Spleen (tissue), 11 donors: ENCODE measurements around the gene SURF1. TPM values are rescaled to one million over a fixed set of nuclear protein-coding genes. Genes with fewer than 3 reads are reported as not detected.

Experiments
- DNase-seq: peaks from one replicate; pipeline ENCODE4 v3.0.0-alpha.2; 2020
- H3K27ac ChIP-seq, 8 donors: fragments of 200-600 bp; sonication (generic) in 7 of 8; 1 replicate in 4 of 8; 2 replicates in 4 of 8; pipeline versions ENCODE4 v1.5.0 to v1.8.0; 2016 to 2021; ENCODE audit warnings: inconsistent platforms in 4 of 8, mild to moderate bottlenecking in 4 of 8, moderate library complexity in 1 of 8
- H3K27me3 ChIP-seq, 7 donors: fragments of 200-600 bp; sonication (generic) in 6 of 7; replicated peaks in 1 of 7; 1 replicate in 4 of 7; 2 replicates in 3 of 7; pipeline versions ENCODE4 v1.5.0 to v1.8.0; 2016 to 2021; ENCODE audit warnings: inconsistent platforms in 3 of 7, mild to moderate bottlenecking in 1 of 7
- H3K36me3 ChIP-seq, 6 donors: fragments of 200-600 bp; sonication (generic) in 5 of 6; 1 replicate in 4 of 6; 2 replicates in 2 of 6; pipeline versions ENCODE4 v1.5.0 to v1.8.0; 2016 to 2021; ENCODE audit warnings: inconsistent platforms in 2 of 6
- H3K4me1 ChIP-seq, 6 donors: fragments of 200-600 bp; sonication (generic) in 5 of 6; 1 replicate in 3 of 6; 2 replicates in 3 of 6; pipeline versions ENCODE4 v1.5.0 to v1.8.0; 2016 to 2021; ENCODE audit warnings: inconsistent platforms in 3 of 6
- H3K4me3 ChIP-seq, 8 donors: fragments of 200-600 bp; sonication (generic) in 7 of 8; 1 replicate in 4 of 8; 2 replicates in 4 of 8; pipeline versions ENCODE4 v1.5.0 to v1.8.0; 2016 to 2021; ENCODE audit warnings: inconsistent platforms in 4 of 8, mild to moderate bottlenecking in 4 of 8, moderate library complexity in 2 of 8
- H3K9me3 ChIP-seq, 8 donors: fragments of 200-600 bp; sonication (generic) in 7 of 8; 1 replicate in 4 of 8; 2 replicates in 4 of 8; pipeline versions ENCODE4 v1.5.0 to v1.8.0; 2016 to 2021; ENCODE audit warnings: inconsistent platforms in 4 of 8
- CTCF ChIP-seq, 11 experiments: fragments of 200-600 bp in 7 of 11; fragments of 450-650 bp in 4 of 11; sonication (generic) in 4 of 11; IDR thresholded peaks in 8 of 11; conservative IDR thresholded peaks in 3 of 11; 1 replicate in 7 of 11; 2 replicates in 4 of 11; pipeline versions ENCODE4 v1.4.0 to v1.8.0; 2016 to 2021; ENCODE audit warnings: antibody characterized with exemption in 11 of 11, inconsistent platforms in 4 of 11, mild to moderate bottlenecking in 1 of 11
- POLR2A ChIP-seq, 3 donors: fragments of 450-650 bp; IDR thresholded peaks; one replicate each; pipeline ENCODE4 v1.5.1; 2017; ENCODE audit warnings: antibody characterized with exemption in 3 of 3, mild to moderate bottlenecking in 1 of 3
- POLR2AphosphoS5 ChIP-seq, 3 donors: sonication (generic); formaldehyde crosslinking; IDR thresholded peaks; one replicate each; pipeline ENCODE4 v1.5.1; 2017; ENCODE audit warnings: antibody characterized with exemption in 3 of 3
- WGBS, 5 donors: extraction: QIAGEN DNeasy Blood & Tissue Kit in 3 of 5; methylation state at CpG; one replicate each; pipeline versions ENCODE4 v1.1.5 to v1.1.7; 2013 to 2018; 5-methylcytosine and 5-hydroxymethylcytosine counted together
- intact Hi-C: fragments of 100-400 bp; cut with DNase I; formaldehyde crosslinking; loops from one replicate; pipeline ENCODE4 v1.15.0; 2023; ENCODE audit warnings: low total_unique reads
- polyA plus RNA-seq, 3 donors: library from polyadenylated mRNA; stranded (reverse); fragments of 200-250 nt; gene quantifications; one replicate each; pipeline ENCODE4 v1.2.1, GENCODE V29; 2013
- small RNA-seq, 4 donors: library from RNA; depleted of rRNA; stranded (forward); fragments of <200 nt; gene quantifications; one replicate each; pipeline ENCODE3, GENCODE V24; 2016
- total RNA-seq, 7 donors: library from RNA; depleted of rRNA in 3 of 7; stranded (reverse); fragments of >200 nt in 3 of 7; fragmentation: NEBNext Ultra II Directional in 4 of 7; extraction: Animal tissue kit (Norgen Biotek cat#: 25700) in 4 of 7; gene quantifications; one replicate each; pipeline versions ENCODE4 v1.1.0 to v1.2.1, GENCODE V29; 2016 to 2021
- donor health status: healthy with polysubstance abuse.
- donor health status: DM: no; HTN: no; CAD: no; lungs with moderate emphysema.
- donor health status: DM: no; HTN: no; CAD: no.
- donor health status: Bipolar disorder and iron deficiency.
- donor health status: healthy.
- donor health status: DM: no; HTN: no; CAD: no.
- donor health status: DM: yes; HTN: yes; CAD: no.

Gene SURF1
- total and polyA plus RNA-seq, 10 donors = 31.4 to 75.6 (median 36.2) TPM

- intact Hi-C loops = no loop called here
- WGBS, 5 donors = 67 to 85% (median 83%) methylated on average over 5 to 13 of the region's 13 CpGs
- Histone ChIP-seq H3K4me1 (no peaks in the 10 kb centered on the region), H3K4me3 (no peak overlapping the region), H3K9me3 (no peaks in the 10 kb centered on the region), H3K27ac (no peak overlapping the region), H3K36me3 (no peaks in the 10 kb centered on the region), H3K27me3 (peaks cover 0 to 35% (median 0%) of the 10 kb centered on the region in 7 donors)
- DNase-seq = no peak
- TF ChIP-seq POLR2A (IDR thresholded peaks at IDR 0.05) = no peak
- TF ChIP-seq POLR2AphosphoS5 (IDR thresholded peaks at IDR 0.05) = no peak
- TF ChIP-seq CTCF (IDR thresholded peaks at IDR 0.05 in 8 of 11, conservative IDR thresholded peaks at IDR 0.05 in 3 of 11) = no peak
These were observed 52.2 kb downstream of the SURF1 start for GRCh38 chr9:133304158-133304470.

DNA sequence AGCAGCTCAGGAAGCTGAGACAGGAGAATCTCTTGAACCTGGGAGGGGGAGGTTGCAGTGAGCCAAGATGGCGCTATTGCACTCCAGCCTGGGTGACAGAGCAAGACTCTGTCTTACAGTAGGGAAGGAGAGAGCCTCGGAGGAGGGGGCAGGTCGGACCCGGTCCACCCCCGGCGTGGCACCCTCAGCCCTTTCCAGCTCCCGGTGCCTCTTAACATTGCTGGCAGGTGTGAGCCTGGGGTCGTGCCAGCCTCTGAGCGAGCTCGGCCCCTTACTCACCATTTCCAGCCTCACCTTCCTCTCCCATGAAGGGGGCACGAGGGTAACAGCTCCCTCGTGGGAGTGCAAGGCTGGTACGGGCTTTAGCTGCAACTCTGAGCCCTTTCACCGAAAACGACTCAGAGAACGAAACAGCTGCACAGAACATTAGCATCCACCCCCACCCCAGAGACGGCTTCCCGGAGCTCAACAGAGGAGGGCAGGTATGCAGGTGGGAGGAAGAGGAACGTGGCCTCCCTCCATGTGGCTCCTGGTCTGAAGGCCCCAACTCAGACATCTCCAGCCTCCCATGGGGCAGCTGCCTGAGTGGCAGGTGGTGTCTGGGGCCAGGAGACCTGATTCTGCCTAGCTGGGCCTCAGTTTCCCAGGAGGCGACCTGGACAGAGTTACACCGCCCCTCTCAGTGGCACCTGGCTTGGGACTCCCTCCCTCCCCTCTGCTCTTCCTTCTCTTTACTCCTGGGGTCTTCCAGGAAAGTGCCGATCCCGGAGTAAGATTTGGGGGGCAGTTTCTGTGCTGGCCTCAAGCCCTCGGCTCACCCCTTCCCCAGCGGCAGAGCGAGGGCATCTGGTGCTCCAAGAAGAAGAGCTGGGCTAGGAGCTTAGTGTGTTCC, 52.8 kb downstream of the SURF1 start:
- TF ChIP-seq POLR2AphosphoS5 (IDR thresholded peaks at IDR 0.05) (no peak), CTCF (IDR thresholded peaks at IDR 0.05 in 8 of 11, conservative IDR thresholded peaks at IDR 0.05 in 3 of 11) (no peak), POLR2A (IDR thresholded peaks at IDR 0.05) (no peak)
- H3K9me3 ChIP-seq = no peaks in the 10 kb centered on the region
- H3K4me1 ChIP-seq = no peaks in the 10 kb centered on the region
- WGBS, 5 donors = 66 to 85% (median 79%) methylated on average over 19 to 26 of the region's 26 CpGs
- H3K36me3 ChIP-seq = no peaks in the 10 kb centered on the region
- intact Hi-C loops = no loop called here
- H3K27ac ChIP-seq = no peak overlapping the region
- DNase-seq = no peak
- H3K4me3 ChIP-seq = no peak overlapping the region
- H3K27me3 ChIP-seq = peaks cover 0 to 40% (median 0%) of the 10 kb centered on the region in 7 donors

Small RNA genes within 50 kb of the gene (small RNA-seq; reads per million reads assigned to genes)
- gene RF00019 (0 reads per million in 4 donors), gene SNORD24 (0 reads per million in 4 donors), gene SNORD36A (0 reads per million in 4 donors), gene SNORD36B (0 reads per million in 4 donors), gene SNORD36C (0 reads per million in 4 donors)

Other genes starting within 250 kb of the SURF1 start
- gene RALGDS, start 235.2 kb downstream of the SURF1 start, total RNA-seq = 10 to 100 TPM; 50.6 to 74.3 (median 60.3) TPM
- gene RALGDS, start 235.2 kb downstream of the SURF1 start, polyA plus RNA-seq = 10 to 100 TPM; 21.3 to 40.1 (median 27.2) TPM
- 10 to 100 TPM; 16.8 to 52.8 (median 31.2) TPM for gene GBGT1, start 192.6 kb downstream of the SURF1 start, total RNA-seq
- 10 to 100 TPM in 2 of 3 donors, 1 to 10 TPM in 1; 9.2 to 14.1 (median 10.7) TPM for gene GBGT1, start 192.6 kb downstream of the SURF1 start, polyA plus RNA-seq
- under 1 TPM in 1 of 7 donors, not detected in 6; 0.95 TPM for gene OBP2B, start 147.2 kb downstream of the SURF1 start, total RNA-seq
- under 1 TPM in 2 of 3 donors, not detected in 1; 0.16 to 0.38 TPM for gene OBP2B, start 147.2 kb downstream of the SURF1 start, polyA plus RNA-seq
- 1 to 10 TPM; 1.1 to 5.8 (median 2.7) TPM for gene ABO, start 81.3 kb downstream of the SURF1 start, total RNA-seq
- gene ABO, start 81.3 kb downstream of the SURF1 start, polyA plus RNA-seq = under 1 TPM; 0.26 to 0.96 (median 0.64) TPM
- gene SURF6, start 20.3 kb downstream of the SURF1 start, total RNA-seq = 10 to 100 TPM; 13.2 to 20.0 (median 17.0) TPM
- gene SURF6, start 20.3 kb downstream of the SURF1 start, polyA plus RNA-seq = 10 to 100 TPM; 13.2 to 28.6 (median 17.4) TPM
- 10 to 100 TPM; 26.4 to 33.7 (median 30.0) TPM for gene MED22, start 8.4 kb downstream of the SURF1 start, total RNA-seq
- gene MED22, start 8.4 kb downstream of the SURF1 start, polyA plus RNA-seq = 10 to 100 TPM; 13.3 to 23.1 (median 18.8) TPM
- gene RPL7A, start 8.3 kb downstream of the SURF1 start, total RNA-seq = 1,000 to 10,000 TPM; 1,381 to 1,842 (median 1,641) TPM
- gene RPL7A, start 8.3 kb downstream of the SURF1 start, polyA plus RNA-seq = 1,000 to 10,000 TPM; 3,611 to 6,342 (median 5,850) TPM
- gene SURF2, start 63 bp upstream of the SURF1 start, total RNA-seq = 10 to 100 TPM in 5 of 7 donors, 1 to 10 TPM in 2; 6.5 to 19.9 (median 12.4) TPM
- 10 to 100 TPM; 31.4 to 32.6 (median 31.5) TPM for gene SURF2, start 63 bp upstream of the SURF1 start, polyA plus RNA-seq
- 100 to 1,000 TPM in 3 of 7 donors, 10 to 100 TPM in 4; 82.6 to 115 (median 92.1) TPM for gene SURF4, start 19.6 kb upstream of the SURF1 start, total RNA-seq
- 10 to 100 TPM; 21.9 to 50.7 (median 29.7) TPM for gene SURF4, start 19.6 kb upstream of the SURF1 start, polyA plus RNA-seq
- under 1 TPM in 5 of 7 donors, not detected in 2; 0.29 to 0.98 (median 0.44) TPM for gene STKLD1, start 19.9 kb upstream of the SURF1 start, total RNA-seq
- gene STKLD1, start 19.9 kb upstream of the SURF1 start, polyA plus RNA-seq = 1 to 10 TPM in 2 of 3 donors, under 1 TPM in 1; 0.96 to 1.5 (median 1.0) TPM
- gene REXO4, start 61.5 kb upstream of the SURF1 start, total RNA-seq = 10 to 100 TPM; 21.5 to 25.8 (median 22.8) TPM
- 10 to 100 TPM; 20.0 to 23.2 (median 20.1) TPM for gene REXO4, start 61.5 kb upstream of the SURF1 start, polyA plus RNA-seq
- gene ADAMTS13, start 65.9 kb upstream of the SURF1 start, total RNA-seq = 1 to 10 TPM; 1.1 to 3.9 (median 1.6) TPM
- gene ADAMTS13, start 65.9 kb upstream of the SURF1 start, polyA plus RNA-seq = 1 to 10 TPM; 3.4 to 4.8 (median 3.9) TPM
- 10 to 100 TPM in 5 of 7 donors, 1 to 10 TPM in 2; 10.0 to 14.2 (median 12.6) TPM for gene CACFD1, start 103.5 kb upstream of the SURF1 start, total RNA-seq
- gene CACFD1, start 103.5 kb upstream of the SURF1 start, polyA plus RNA-seq = 10 to 100 TPM in 1 of 3 donors, 1 to 10 TPM in 2; 4.7 to 12.7 (median 6.6) TPM
- gene SLC2A6, start 122.6 kb upstream of the SURF1 start, total RNA-seq = 10 to 100 TPM; 15.4 to 28.7 (median 20.9) TPM
- gene SLC2A6, start 122.6 kb upstream of the SURF1 start, polyA plus RNA-seq = 10 to 100 TPM; 15.4 to 35.0 (median 32.8) TPM
- gene MYMK, start 168.5 kb upstream of the SURF1 start, total RNA-seq = not detected
- not detected for gene MYMK, start 168.5 kb upstream of the SURF1 start, polyA plus RNA-seq
- 10 to 100 TPM in 1 of 7 donors, 1 to 10 TPM in 6; 1.6 to 10.1 (median 4.1) TPM for gene ADAMTSL2, start 178.2 kb upstream of the SURF1 start, total RNA-seq
- gene ADAMTSL2, start 178.2 kb upstream of the SURF1 start, polyA plus RNA-seq = 10 to 100 TPM in 1 of 3 donors, 1 to 10 TPM in 2; 3.0 to 11.7 (median 4.5) TPM